Putamen (tissue), 1 donor: ENCODE measurements around the gene CALN1.

ENCODE experiments used
- DNase-seq: peaks from one replicate; pipeline ENCODE4 v3.0.0-alpha.2; 2016; ENCODE audit warnings: low spot score

CALN1 gene

GRCh38 chr7:72038022-72038732 is 374.0 kb downstream of the CALN1 start:
- DNase-seq, result no peak

GRCh38 chr7:72037516-72037915 is 374.6 kb downstream of the CALN1 start:
- no peak for DNase-seq

- no peak for DNase-seq
Measured at GRCh38 chr7:72035266-72035665, 376.9 kb downstream of the CALN1 start.

GRCh38 chr7:72032934-72033333 is 379.2 kb downstream of the CALN1 start:
- peak; percentile 55 for DNase-seq

- DNase-seq, result no peak
Measured at GRCh38 chr7:72030994-72031667, 381.0 kb downstream of the CALN1 start.

GRCh38 chr7:72028267-72028666 is 383.9 kb downstream of the CALN1 start:
- no peak for DNase-seq

GRCh38 chr7:72025381-72025960 is 386.7 kb downstream of the CALN1 start:
- no peak for DNase-seq

GRCh38 chr7:72023926-72024325 is 388.2 kb downstream of the CALN1 start:
- no peak for DNase-seq

GRCh38 chr7:72021716-72022115 is 390.4 kb downstream of the CALN1 start:
- no peak for DNase-seq

GRCh38 chr7:72020311-72020710 is 391.8 kb downstream of the CALN1 start:
- DNase-seq, result no peak

GRCh38 chr7:72019436-72019835 is 392.7 kb downstream of the CALN1 start:
- no peak for DNase-seq

GRCh38 chr7:72017756-72018155 is 394.4 kb downstream of the CALN1 start:
- DNase-seq, result no peak

GRCh38 chr7:72016574-72016973 is 395.6 kb downstream of the CALN1 start:
- DNase-seq, result no peak

- DNase-seq, result no peak
Measured at GRCh38 chr7:72015136-72015535, 397.0 kb downstream of the CALN1 start.

GRCh38 chr7:72007018-72007417 is 405.1 kb downstream of the CALN1 start:
- no peak for DNase-seq

- no peak for DNase-seq
Measured at GRCh38 chr7:72003236-72003635, 408.9 kb downstream of the CALN1 start.

GRCh38 chr7:71996141-71996540 is 416.0 kb downstream of the CALN1 start:
- no peak for DNase-seq

- DNase-seq, result no peak
Measured at GRCh38 chr7:71995111-71995510, 417.0 kb downstream of the CALN1 start.

GRCh38 chr7:71991586-71991985 is 420.6 kb downstream of the CALN1 start:
- no peak for DNase-seq

- DNase-seq, result no peak
Measured at GRCh38 chr7:71990138-71990462, 422.0 kb downstream of the CALN1 start.

- no peak for DNase-seq
Measured at GRCh38 chr7:71988201-71988600, 423.9 kb downstream of the CALN1 start.

GRCh38 chr7:71987200-71987767 is 424.9 kb downstream of the CALN1 start:
- DNase-seq, result no peak

GRCh38 chr7:71984348-71984747 is 427.8 kb downstream of the CALN1 start:
- no peak for DNase-seq
